Ishikawa (cell line): ENCODE results near the gene EXOG.

Experiments used
- CEBPB ChIP-seq: IDR thresholded peaks from 2 replicates; pipeline ENCODE4 v1.6.1; 2012
- CREB1 ChIP-seq: IDR thresholded peaks from 2 replicates; pipeline ENCODE4 v1.6.1; 2012; ENCODE audit warnings: low read depth
- EGR1 ChIP-seq: IDR thresholded peaks from 2 replicates; pipeline ENCODE4 v1.6.1; 2012
- EP300 ChIP-seq: IDR thresholded peaks from 2 replicates; pipeline ENCODE4 v1.6.1; 2012; ENCODE audit warnings: borderline replicate concordance
- FOXM1 ChIP-seq: IDR thresholded peaks from 2 replicates; pipeline ENCODE4 v1.6.1; 2012; ENCODE audit warnings: low read depth, borderline replicate concordance
- NFIC ChIP-seq: IDR thresholded peaks from 2 replicates; pipeline ENCODE4 v1.6.1; 2012
- RAD21 ChIP-seq: IDR thresholded peaks from 2 replicates; pipeline ENCODE4 v1.6.1; 2012; ENCODE audit warnings: low read depth
- TAF1 ChIP-seq: IDR thresholded peaks from 2 replicates; pipeline ENCODE4 v1.6.1; 2012; ENCODE audit warnings: low read depth, mild to moderate bottlenecking
- TCF12 ChIP-seq: IDR thresholded peaks from 2 replicates; pipeline ENCODE4 v1.6.1; 2012; ENCODE audit warnings: low read depth
- TEAD4 ChIP-seq: IDR thresholded peaks from 2 replicates; pipeline ENCODE4 v1.6.1; 2012
- YY1 ChIP-seq: IDR thresholded peaks from 2 replicates; pipeline ENCODE4 v1.6.1; 2012; ENCODE audit warnings: low read depth
- ZBTB7A ChIP-seq: IDR thresholded peaks from 2 replicates; pipeline ENCODE4 v1.6.1; 2012; ENCODE audit warnings: low read depth
- TF ChIP-seq, protein P1 (sequence below): IDR thresholded peaks from 2 replicates; pipeline ENCODE4 v1.6.1; 2012
- TF ChIP-seq, protein P2 (sequence below): IDR thresholded peaks from 2 replicates; pipeline ENCODE4 v1.6.1; 2012; ENCODE audit warnings: low read depth, mild to moderate bottlenecking
- TF ChIP-seq, protein P3 (sequence below): IDR thresholded peaks from 2 replicates; pipeline ENCODE4 v1.6.1; 2012

Gene EXOG, protein sequence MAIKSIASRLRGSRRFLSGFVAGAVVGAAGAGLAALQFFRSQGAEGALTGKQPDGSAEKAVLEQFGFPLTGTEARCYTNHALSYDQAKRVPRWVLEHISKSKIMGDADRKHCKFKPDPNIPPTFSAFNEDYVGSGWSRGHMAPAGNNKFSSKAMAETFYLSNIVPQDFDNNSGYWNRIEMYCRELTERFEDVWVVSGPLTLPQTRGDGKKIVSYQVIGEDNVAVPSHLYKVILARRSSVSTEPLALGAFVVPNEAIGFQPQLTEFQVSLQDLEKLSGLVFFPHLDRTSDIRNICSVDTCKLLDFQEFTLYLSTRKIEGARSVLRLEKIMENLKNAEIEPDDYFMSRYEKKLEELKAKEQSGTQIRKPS

DNA sequence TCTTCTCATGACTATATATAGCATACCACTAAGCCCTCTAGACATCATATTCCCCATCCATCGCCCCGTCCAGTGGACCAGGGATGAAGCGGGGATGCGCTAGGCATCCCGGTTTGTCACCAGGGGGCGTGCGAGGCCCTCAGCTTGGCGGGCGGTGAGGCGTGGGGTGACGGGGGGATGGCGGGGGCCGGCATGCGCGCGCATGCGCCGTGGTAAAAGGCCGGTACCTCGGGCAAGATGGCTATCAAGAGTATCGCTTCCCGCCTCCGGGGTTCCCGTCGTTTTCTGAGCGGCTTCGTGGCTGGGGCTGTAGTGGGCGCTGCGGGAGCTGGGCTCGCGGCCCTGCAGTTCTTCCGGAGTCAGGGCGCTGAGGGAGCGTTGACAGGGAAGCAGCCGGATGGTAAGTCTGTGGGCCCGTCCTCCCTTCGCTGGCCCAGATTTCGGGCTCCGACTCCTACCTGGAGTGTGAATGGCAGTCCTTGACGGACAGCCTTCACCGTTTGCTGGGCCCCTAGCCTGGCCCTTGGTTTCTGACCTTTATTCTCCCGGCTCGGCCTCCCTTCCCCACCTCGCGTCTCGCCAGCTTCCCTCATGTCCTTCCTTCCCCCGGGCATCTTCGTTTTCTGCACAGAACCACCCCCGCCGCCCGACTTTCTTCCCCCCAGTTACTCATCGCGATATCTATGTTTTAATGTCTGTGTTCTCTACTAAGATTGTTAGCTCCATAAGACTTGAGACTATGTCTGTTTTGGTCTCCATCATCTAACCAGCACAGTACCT is at the start of gene EXOG:
Gene EXOG, plus strand, starts transcription at position 210 of the 780 bp plus-strand sequence. Its CDS starts 28 bp downstream, at position 238.
- TF ChIP-seq NFIC (no peak; the same call in 1 of the 2 replicates), RAD21 (peak; percentile 63), EGR1 (peak; percentile 45; the same call in 1 of the 2 replicates), EP300 (no peak), FOXM1 (no peak), YY1 (peak; percentile 88), CEBPB (no peak), ZBTB7A (0 out of 2 replicates have a peak, but pooled peaks have one; percentile 25), TAF1 (peak; percentile 89), TCF12 (peak; percentile 21; the same call in 1 of the 2 replicates), CREB1 (no peak), TEAD4 (0 out of 2 replicates have a peak, but pooled peaks have one; percentile 24)
- TF ChIP-seq, protein P1, sequence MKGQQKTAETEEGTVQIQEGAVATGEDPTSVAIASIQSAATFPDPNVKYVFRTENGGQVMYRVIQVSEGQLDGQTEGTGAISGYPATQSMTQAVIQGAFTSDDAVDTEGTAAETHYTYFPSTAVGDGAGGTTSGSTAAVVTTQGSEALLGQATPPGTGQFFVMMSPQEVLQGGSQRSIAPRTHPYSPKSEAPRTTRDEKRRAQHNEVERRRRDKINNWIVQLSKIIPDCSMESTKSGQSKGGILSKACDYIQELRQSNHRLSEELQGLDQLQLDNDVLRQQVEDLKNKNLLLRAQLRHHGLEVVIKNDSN: 0 out of 2 replicates have a peak, but pooled peaks have one; percentile 3
- TF ChIP-seq, protein P2, sequence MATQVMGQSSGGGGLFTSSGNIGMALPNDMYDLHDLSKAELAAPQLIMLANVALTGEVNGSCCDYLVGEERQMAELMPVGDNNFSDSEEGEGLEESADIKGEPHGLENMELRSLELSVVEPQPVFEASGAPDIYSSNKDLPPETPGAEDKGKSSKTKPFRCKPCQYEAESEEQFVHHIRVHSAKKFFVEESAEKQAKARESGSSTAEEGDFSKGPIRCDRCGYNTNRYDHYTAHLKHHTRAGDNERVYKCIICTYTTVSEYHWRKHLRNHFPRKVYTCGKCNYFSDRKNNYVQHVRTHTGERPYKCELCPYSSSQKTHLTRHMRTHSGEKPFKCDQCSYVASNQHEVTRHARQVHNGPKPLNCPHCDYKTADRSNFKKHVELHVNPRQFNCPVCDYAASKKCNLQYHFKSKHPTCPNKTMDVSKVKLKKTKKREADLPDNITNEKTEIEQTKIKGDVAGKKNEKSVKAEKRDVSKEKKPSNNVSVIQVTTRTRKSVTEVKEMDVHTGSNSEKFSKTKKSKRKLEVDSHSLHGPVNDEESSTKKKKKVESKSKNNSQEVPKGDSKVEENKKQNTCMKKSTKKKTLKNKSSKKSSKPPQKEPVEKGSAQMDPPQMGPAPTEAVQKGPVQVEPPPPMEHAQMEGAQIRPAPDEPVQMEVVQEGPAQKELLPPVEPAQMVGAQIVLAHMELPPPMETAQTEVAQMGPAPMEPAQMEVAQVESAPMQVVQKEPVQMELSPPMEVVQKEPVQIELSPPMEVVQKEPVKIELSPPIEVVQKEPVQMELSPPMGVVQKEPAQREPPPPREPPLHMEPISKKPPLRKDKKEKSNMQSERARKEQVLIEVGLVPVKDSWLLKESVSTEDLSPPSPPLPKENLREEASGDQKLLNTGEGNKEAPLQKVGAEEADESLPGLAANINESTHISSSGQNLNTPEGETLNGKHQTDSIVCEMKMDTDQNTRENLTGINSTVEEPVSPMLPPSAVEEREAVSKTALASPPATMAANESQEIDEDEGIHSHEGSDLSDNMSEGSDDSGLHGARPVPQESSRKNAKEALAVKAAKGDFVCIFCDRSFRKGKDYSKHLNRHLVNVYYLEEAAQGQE: no peak
- TF ChIP-seq, protein P3, sequence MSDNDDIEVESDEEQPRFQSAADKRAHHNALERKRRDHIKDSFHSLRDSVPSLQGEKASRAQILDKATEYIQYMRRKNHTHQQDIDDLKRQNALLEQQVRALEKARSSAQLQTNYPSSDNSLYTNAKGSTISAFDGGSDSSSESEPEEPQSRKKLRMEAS: no peak; the same call in 1 of the 2 replicates

DNA sequence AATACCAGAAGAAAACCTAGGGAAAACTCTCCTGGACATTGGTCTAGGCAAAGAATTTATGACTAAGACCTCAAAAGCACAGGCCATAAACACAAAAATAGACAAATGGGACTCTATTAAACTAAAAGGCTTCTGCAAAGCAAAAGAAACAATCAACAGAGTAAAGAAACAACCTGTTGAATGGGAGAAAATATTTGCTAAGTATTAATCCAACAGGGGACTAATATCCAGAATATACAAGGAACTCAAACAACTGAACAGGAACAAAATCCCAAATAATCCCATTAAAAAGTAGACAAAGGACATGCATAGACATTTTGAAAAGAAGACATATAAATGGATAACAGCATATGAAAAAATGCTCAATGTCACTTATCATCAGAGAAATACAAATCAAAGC is 49.3 kb upstream of the EXOG start:
- TF ChIP-seq, protein P1: no peak
- TF ChIP-seq RAD21: no peak
- no peak for TF ChIP-seq ZBTB7A
- no peak for TF ChIP-seq CREB1
- no peak for TF ChIP-seq EP300
- TF ChIP-seq CEBPB: no peak
- no peak for TF ChIP-seq NFIC
- TF ChIP-seq TEAD4: no peak
- no peak for TF ChIP-seq EGR1
- TF ChIP-seq, protein P3: no peak
- TF ChIP-seq TAF1: no peak
- no peak for TF ChIP-seq TCF12
- no peak for TF ChIP-seq YY1
- TF ChIP-seq, protein P2: no peak
- no peak for TF ChIP-seq FOXM1

DNA sequence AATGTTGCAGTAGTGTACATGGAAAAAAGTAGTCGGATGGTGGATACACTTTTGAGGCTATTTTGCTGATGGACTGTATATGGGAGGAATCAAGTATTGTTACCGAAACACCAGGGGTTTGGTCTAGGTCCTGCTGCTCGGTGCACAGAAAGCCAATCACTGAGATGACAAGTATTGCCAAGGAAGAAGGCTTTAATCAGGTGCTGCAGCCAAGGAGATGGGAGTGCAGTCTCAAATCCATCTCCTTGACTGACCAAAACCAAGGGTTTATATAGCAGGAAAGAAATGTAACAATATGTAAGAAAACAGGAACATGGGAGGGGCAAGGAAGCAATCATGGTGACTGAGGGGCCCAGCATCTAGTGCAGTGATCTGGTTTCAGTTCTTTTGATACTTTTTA is 45.3 kb upstream of the EXOG start:
- TF ChIP-seq ZBTB7A (no peak), CEBPB (no peak), EGR1 (no peak)

DNA sequence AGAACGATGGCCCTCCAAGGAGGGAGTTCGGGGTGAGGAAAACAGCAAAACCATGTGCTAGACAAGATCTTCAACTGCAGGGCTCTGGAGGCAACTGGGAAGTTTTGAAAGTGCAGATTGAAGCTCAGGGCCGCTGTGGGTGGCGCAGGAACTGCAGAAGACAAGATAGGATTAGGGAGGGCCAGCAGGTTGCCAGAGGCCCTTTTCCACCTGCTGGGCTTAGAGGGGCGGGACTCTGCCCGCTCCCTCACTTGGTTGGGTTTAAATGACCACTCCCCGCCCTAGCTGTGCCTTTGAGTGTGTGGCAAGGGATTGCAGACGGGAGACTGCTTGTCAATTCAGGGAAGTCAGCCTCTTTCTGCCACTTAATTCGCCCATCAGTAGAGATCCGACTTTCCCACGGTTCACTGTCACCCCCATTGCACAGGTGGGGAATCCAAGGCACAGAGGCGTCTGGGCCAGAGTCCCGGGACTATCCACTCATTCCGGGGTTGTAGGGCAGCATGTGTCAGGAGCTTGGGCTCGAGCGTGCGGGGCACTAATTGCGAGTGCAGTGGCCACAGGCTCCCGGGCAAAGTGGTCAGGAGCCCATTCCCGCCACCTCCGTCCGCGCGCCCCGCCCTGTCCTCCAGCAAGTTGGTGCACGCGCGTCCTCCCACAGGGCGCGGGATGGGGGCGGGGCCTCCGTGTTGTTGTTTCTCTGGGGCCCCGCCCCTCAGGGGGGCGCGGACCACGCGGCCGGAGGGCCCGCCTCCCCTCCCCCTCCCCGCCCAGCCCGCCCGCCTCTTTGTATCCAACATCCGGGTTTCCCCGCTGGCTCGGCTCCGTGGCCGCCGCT is 42.8 kb upstream of the EXOG start, which contains the start of gene ACVR2B:
Gene ACVR2B, plus strand, starts transcription at position 816 of the 838 bp plus-strand sequence. CDS start 433 bp downstream, outside the sequence.
- TF ChIP-seq TCF12 (no peak), EGR1 (no peak), CEBPB (no peak), FOXM1 (no peak), TAF1 (peak; percentile 63; the same call in 1 of the 2 replicates), ZBTB7A (no peak), EP300 (no peak), TEAD4 (no peak), YY1 (0 out of 2 replicates have a peak, but pooled peaks have one; percentile 71)
- TF ChIP-seq, protein P1: no peak; the same call in 1 of the 2 replicates
- TF ChIP-seq, protein P3: peak; percentile 49; the same call in 1 of the 2 replicates
